ENCODE results near the gene VAV1. TPM values are rescaled to one million over a fixed set of nuclear protein-coding genes. Genes with fewer than 3 reads are reported as not detected.

Gene VAV1
- total RNA-seq, 1 donor = 0.36 TPM

DNA sequence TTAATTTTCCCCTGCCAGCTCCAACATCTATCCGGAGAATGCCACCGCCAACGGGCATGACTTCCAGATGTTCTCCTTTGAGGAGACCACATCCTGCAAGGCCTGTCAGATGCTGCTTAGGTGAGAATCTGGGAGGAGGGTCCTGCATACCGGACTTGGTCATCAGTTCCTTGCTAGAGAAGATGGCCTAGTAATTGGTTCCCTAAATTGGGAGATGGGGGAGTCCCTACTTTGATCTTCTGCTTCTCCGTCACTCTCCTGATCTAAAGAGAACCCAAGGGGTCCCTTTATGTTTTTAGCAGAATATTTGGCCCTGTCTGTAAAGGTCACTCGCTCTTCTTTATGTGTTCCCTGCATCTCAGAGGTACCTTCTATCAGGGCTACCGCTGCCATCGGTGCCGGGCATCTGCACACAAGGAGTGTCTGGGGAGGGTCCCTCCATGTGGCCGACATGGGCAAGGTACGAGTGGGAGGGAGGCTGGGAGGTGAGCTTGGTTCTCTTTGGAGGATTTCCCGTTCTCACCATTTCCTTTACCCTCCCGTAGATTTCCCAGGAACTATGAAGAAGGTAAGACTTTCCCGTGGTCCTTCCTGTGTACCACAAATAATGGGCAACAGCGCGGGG, 60.8 kb downstream of the VAV1 start:
- Histone ChIP-seq H3K4me1 (ENCODE audit: insufficient read depth, low read length) (no peaks in the 10 kb centered on the region), H2AFZ (ENCODE audit: low read length) (no peak overlapping the region), H3K27me3 (ENCODE audit: insufficient read depth, low read length) (no peaks in the 10 kb centered on the region), H3K79me2 (ENCODE audit: insufficient read depth, low read length) (no peaks in the 10 kb centered on the region), H3K9me3 (ENCODE audit: low read depth, low read length) (no peaks in the 10 kb centered on the region), H3K36me3 (ENCODE audit: insufficient read depth, low read length) (no peaks in the 10 kb centered on the region), H4K20me1 (ENCODE audit: insufficient read depth, low read length) (no peaks in the 10 kb centered on the region), H3K27ac (ENCODE audit: low read depth, low read length) (no peak overlapping the region), H3K4me3 (ENCODE audit: insufficient read depth, low read length) (no peak overlapping the region), H3K4me2 (ENCODE audit: insufficient read depth, low read length) (no peak overlapping the region)
- DNase-seq (ENCODE audit: insufficient read length, low spot score, missing footprints) = no peak
- TF ChIP-seq, protein P1, sequence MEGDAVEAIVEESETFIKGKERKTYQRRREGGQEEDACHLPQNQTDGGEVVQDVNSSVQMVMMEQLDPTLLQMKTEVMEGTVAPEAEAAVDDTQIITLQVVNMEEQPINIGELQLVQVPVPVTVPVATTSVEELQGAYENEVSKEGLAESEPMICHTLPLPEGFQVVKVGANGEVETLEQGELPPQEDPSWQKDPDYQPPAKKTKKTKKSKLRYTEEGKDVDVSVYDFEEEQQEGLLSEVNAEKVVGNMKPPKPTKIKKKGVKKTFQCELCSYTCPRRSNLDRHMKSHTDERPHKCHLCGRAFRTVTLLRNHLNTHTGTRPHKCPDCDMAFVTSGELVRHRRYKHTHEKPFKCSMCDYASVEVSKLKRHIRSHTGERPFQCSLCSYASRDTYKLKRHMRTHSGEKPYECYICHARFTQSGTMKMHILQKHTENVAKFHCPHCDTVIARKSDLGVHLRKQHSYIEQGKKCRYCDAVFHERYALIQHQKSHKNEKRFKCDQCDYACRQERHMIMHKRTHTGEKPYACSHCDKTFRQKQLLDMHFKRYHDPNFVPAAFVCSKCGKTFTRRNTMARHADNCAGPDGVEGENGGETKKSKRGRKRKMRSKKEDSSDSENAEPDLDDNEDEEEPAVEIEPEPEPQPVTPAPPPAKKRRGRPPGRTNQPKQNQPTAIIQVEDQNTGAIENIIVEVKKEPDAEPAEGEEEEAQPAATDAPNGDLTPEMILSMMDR (IDR thresholded peaks at IDR 0.05; ENCODE audit: extremely low read depth, low read depth, low read length) = no peak

DNA sequence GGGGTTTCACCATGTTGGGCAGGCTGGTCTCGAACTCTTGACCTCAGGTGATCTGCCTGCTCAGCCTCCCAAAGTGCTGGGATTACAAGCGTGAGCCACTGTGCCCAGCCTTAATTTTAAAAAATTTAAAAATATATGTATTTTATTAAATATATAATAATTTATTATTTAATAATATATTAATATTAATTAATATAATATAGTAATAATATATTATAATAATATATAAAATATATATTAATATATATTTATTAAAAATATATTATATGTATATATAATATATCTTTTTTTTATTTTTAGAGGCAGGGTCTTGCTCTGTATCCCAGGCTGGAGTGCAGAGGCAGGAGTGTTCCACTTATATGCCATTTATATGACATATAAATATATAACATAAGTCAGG, 61.9 kb downstream of the VAV1 start:
- Histone ChIP-seq H3K36me3 (ENCODE audit: insufficient read depth, low read length) (no peaks in the 10 kb centered on the region), H3K27me3 (ENCODE audit: insufficient read depth, low read length) (no peaks in the 10 kb centered on the region), H3K27ac (ENCODE audit: low read depth, low read length) (no peak overlapping the region), H3K4me1 (ENCODE audit: insufficient read depth, low read length) (no peaks in the 10 kb centered on the region), H3K79me2 (ENCODE audit: insufficient read depth, low read length) (no peaks in the 10 kb centered on the region), H3K4me2 (ENCODE audit: insufficient read depth, low read length) (no peak overlapping the region), H4K20me1 (ENCODE audit: insufficient read depth, low read length) (no peaks in the 10 kb centered on the region), H2AFZ (ENCODE audit: low read length) (no peak overlapping the region), H3K9me3 (ENCODE audit: low read depth, low read length) (no peaks in the 10 kb centered on the region), H3K4me3 (ENCODE audit: insufficient read depth, low read length) (no peak overlapping the region)
- TF ChIP-seq, protein P1 (IDR thresholded peaks at IDR 0.05; ENCODE audit: extremely low read depth, low read depth, low read length) = no peak
- no peak for DNase-seq (ENCODE audit: insufficient read length, low spot score, missing footprints)

DNA sequence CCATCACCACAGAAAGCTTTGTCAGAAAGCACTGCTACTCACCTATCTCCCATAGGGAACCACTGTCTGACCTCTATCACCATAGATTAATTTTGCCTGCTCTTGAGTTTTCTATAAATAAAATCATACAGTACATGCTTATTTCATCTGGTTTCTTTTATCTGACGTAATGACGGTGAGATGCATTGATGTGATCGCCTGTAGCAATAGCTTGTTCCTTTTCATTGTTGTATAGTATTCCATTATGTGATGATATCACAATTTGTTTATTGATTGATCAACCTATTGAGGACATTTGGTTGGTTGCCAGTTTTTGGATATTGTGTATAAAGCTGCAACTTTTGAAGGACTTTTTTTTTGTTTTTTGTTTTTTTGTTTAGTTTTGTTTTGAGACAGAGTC, 63.0 kb downstream of the VAV1 start:
- Histone ChIP-seq H3K79me2 (ENCODE audit: insufficient read depth, low read length) (no peaks in the 10 kb centered on the region), H3K4me2 (ENCODE audit: insufficient read depth, low read length) (no peak overlapping the region), H3K27ac (ENCODE audit: low read depth, low read length) (no peak overlapping the region), H3K4me3 (ENCODE audit: insufficient read depth, low read length) (no peak overlapping the region), H3K27me3 (ENCODE audit: insufficient read depth, low read length) (no peaks in the 10 kb centered on the region), H3K9me3 (ENCODE audit: low read depth, low read length) (no peaks in the 10 kb centered on the region), H2AFZ (ENCODE audit: low read length) (no peak overlapping the region), H3K4me1 (ENCODE audit: insufficient read depth, low read length) (no peaks in the 10 kb centered on the region), H4K20me1 (ENCODE audit: insufficient read depth, low read length) (no peaks in the 10 kb centered on the region), H3K36me3 (ENCODE audit: insufficient read depth, low read length) (no peaks in the 10 kb centered on the region)
- TF ChIP-seq, protein P1 (IDR thresholded peaks at IDR 0.05; ENCODE audit: extremely low read depth, low read depth, low read length) = no peak
- no peak for DNase-seq (ENCODE audit: insufficient read length, low spot score, missing footprints)

DNA sequence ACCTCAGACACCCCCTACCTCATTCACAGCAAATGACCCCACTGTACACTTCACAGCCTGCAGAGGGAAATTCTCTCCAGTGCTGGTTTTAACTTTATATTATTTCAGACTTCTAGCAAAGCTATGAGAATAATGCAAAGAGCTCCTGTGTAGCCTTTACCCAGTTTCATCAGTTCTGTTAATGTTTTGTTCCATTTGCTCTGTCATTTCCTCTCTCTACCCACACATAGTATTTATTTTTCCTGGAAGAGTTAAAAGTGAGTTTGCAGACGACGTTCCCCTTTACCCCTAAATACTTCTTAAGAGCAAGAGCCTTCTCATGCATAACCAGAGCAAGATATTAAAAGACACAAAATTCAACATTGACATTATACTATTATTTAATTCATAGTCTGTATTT, 65.0 kb downstream of the VAV1 start:
- Histone ChIP-seq H2AFZ (ENCODE audit: low read length) (no peak overlapping the region), H3K27me3 (ENCODE audit: insufficient read depth, low read length) (no peaks in the 10 kb centered on the region), H3K4me3 (ENCODE audit: insufficient read depth, low read length) (no peak overlapping the region), H3K4me2 (ENCODE audit: insufficient read depth, low read length) (no peak overlapping the region), H3K4me1 (ENCODE audit: insufficient read depth, low read length) (no peaks in the 10 kb centered on the region), H3K36me3 (ENCODE audit: insufficient read depth, low read length) (no peaks in the 10 kb centered on the region), H3K79me2 (ENCODE audit: insufficient read depth, low read length) (no peaks in the 10 kb centered on the region), H3K9me3 (ENCODE audit: low read depth, low read length) (no peaks in the 10 kb centered on the region), H3K27ac (ENCODE audit: low read depth, low read length) (no peak overlapping the region), H4K20me1 (ENCODE audit: insufficient read depth, low read length) (no peaks in the 10 kb centered on the region)
- DNase-seq (ENCODE audit: insufficient read length, low spot score, missing footprints) = no peak
- TF ChIP-seq, protein P1 (IDR thresholded peaks at IDR 0.05; ENCODE audit: extremely low read depth, low read depth, low read length) = no peak
